GM21515 (cell line): ENCODE results near the gene HCFC1R1.

Experiments
- ATAC-seq: cut with Tn5 transposase; IDR thresholded peaks from one replicate; pipeline ENCODE4 v1.9.1; 2021; ENCODE audit not compliant: unreplicated experiment

HCFC1R1 gene

GRCh38 chr16:2979669-2980226 is 44.0 kb downstream of the HCFC1R1 start:
- no peak for ATAC-seq

- ATAC-seq = no peak
Measured at GRCh38 chr16:2977440-2977839, 46.3 kb downstream of the HCFC1R1 start.

GRCh38 chr16:2976673-2977072 is 47.1 kb downstream of the HCFC1R1 start:
- no peak for ATAC-seq

- ATAC-seq = no peak
Measured at GRCh38 chr16:2976201-2976600, 47.5 kb downstream of the HCFC1R1 start.

- no peak for ATAC-seq
Measured at GRCh38 chr16:2975161-2975795, 48.5 kb downstream of the HCFC1R1 start.

- no peak for ATAC-seq
Measured at GRCh38 chr16:2974319-2975056, 49.3 kb downstream of the HCFC1R1 start.

GRCh38 chr16:2973605-2974318 is 50.0 kb downstream of the HCFC1R1 start:
- no peak for ATAC-seq

GRCh38 chr16:2973093-2973492 is 50.6 kb downstream of the HCFC1R1 start:
- no peak for ATAC-seq
